ENCODE data around the gene WRAP53. TPM values are rescaled to one million over a fixed set of nuclear protein-coding genes. Genes with fewer than 3 reads are reported as not detected.
A peak's percentile ranks its signal among the peaks of the same experiment; 100 is the strongest.

Gene WRAP53
- total RNA-seq, 1 donor, result 6.0 TPM

- DNase-seq (ENCODE audit: low read depth), result peak; percentile 94
- peak; percentile 57 for TF ChIP-seq CTCF (IDR thresholded peaks at IDR 0.05; ENCODE audit: insufficient read depth, low read depth, low read length)
- H3K4me3 ChIP-seq (ENCODE audit: low read depth, low read length), result peak within 1 kb of the TSS; percentile 76
These were observed 28.9 kb downstream of the WRAP53 start, which contains the start of gene DNAH2 for GRCh38 chr17:7716901-7717755. DNAH2 (plus strand) TSS chr17:7717744; CDS start chr17:7719735, 1,991 bp downstream.

GRCh38 chr17:7717756-7718350 lies 29.6 kb downstream of the WRAP53 start:
- TF ChIP-seq CTCF (IDR thresholded peaks at IDR 0.05; ENCODE audit: insufficient read depth, low read depth, low read length), result no peak
- DNase-seq (ENCODE audit: low read depth), result no peak
- H3K4me3 ChIP-seq (ENCODE audit: low read depth, low read length), result peak overlapping the region; percentile 76

- no peak for TF ChIP-seq CTCF (IDR thresholded peaks at IDR 0.05; ENCODE audit: insufficient read depth, low read depth, low read length)
- DNase-seq (ENCODE audit: low read depth), result no peak
These were observed 31.4 kb downstream of the WRAP53 start for GRCh38 chr17:7719661-7720060.

GRCh38 chr17:7720125-7720524 lies 31.8 kb downstream of the WRAP53 start:
- H3K4me3 ChIP-seq (ENCODE audit: low read depth, low read length), result no peak overlapping the region
- no peak for TF ChIP-seq CTCF (IDR thresholded peaks at IDR 0.05; ENCODE audit: insufficient read depth, low read depth, low read length)
- DNase-seq (ENCODE audit: low read depth), result no peak

More at GRCh38 chr17:7719661-7720060, 31.4 kb downstream of the WRAP53 start:
- H3K4me3 ChIP-seq (ENCODE audit: low read depth, low read length), result no peak overlapping the region

GRCh38 chr17:7721612-7722011 lies 33.3 kb downstream of the WRAP53 start:
- no peak for DNase-seq (ENCODE audit: low read depth)
- no peak for TF ChIP-seq CTCF (IDR thresholded peaks at IDR 0.05; ENCODE audit: insufficient read depth, low read depth, low read length)
- H3K4me3 ChIP-seq (ENCODE audit: low read depth, low read length), result no peak overlapping the region

GRCh38 chr17:7727886-7728285 lies 39.6 kb downstream of the WRAP53 start:
- no peak overlapping the region for H3K4me3 ChIP-seq (ENCODE audit: low read depth, low read length)
- no peak for DNase-seq (ENCODE audit: low read depth)
- TF ChIP-seq CTCF (IDR thresholded peaks at IDR 0.05; ENCODE audit: insufficient read depth, low read depth, low read length), result no peak

Measured in fibroblast of villous mesenchyme (primary cell).